NT2/D1 (cell line): ENCODE data around the gene EPHB2.

Experiments
- YY1 ChIP-seq: IDR thresholded peaks from 2 replicates; pipeline ENCODE4 v1.6.1; 2011; ENCODE audit not compliant: insufficient read length, insufficient read depth
- ZNF274 ChIP-seq: IDR thresholded peaks from 2 replicates; pipeline ENCODE4 v1.6.1; 2011; ENCODE audit warnings: mild to moderate bottlenecking, low read depth, low read length

- no peak for TF ChIP-seq YY1
- no peak for TF ChIP-seq ZNF274
Measured at GRCh38 chr1:22872981-22873664, 162.5 kb downstream of the EPHB2 start.
